ENCODE results near the gene QDPR.

Gene QDPR

GRCh38 chr4:17526695-17527477 is 15.0 kb upstream of the QDPR start:
- DNase-seq, result no peak

GRCh38 chr4:17523662-17524061 is 11.8 kb upstream of the QDPR start:
- no peak for DNase-seq

- no peak for DNase-seq
These were observed 9.7 kb upstream of the QDPR start for GRCh38 chr4:17521595-17521994.

- no peak for DNase-seq
These were observed 5.8 kb upstream of the QDPR start for GRCh38 chr4:17517664-17518063.

- DNase-seq, result no peak
These were observed 5.1 kb upstream of the QDPR start for GRCh38 chr4:17516980-17517379.

GRCh38 chr4:17515445-17516407 is 3.8 kb upstream of the QDPR start:
- DNase-seq, result no peak

GRCh38 chr4:17514865-17515264 is 3.0 kb upstream of the QDPR start, which contains the start of gene CLRN2:
Gene CLRN2 (plus strand): TSS chr4:17515165. CDS start chr4:17515267, 102 bp downstream.
- DNase-seq, result no peak

GRCh38 chr4:17512973-17513665 is 1.2 kb upstream of the QDPR start:
- DNase-seq, result no peak

GRCh38 chr4:17511509-17511949 is 361 bp downstream of the QDPR start:
- DNase-seq, result peak; percentile 65

GRCh38 chr4:17511051-17511450 is 839 bp downstream of the QDPR start:
- DNase-seq, result no peak

- no peak for DNase-seq
These were observed 1.3 kb downstream of the QDPR start for GRCh38 chr4:17510582-17510981.

- DNase-seq, result no peak
These were observed 7.8 kb downstream of the QDPR start for GRCh38 chr4:17504081-17504480.

- no peak for DNase-seq
These were observed 9.1 kb downstream of the QDPR start for GRCh38 chr4:17502756-17503155.

GRCh38 chr4:17500574-17500973 is 11.3 kb downstream of the QDPR start:
- DNase-seq, result no peak

- DNase-seq, result no peak
These were observed 13.9 kb downstream of the QDPR start for GRCh38 chr4:17497890-17498523.

- no peak for DNase-seq
These were observed 17.4 kb downstream of the QDPR start for GRCh38 chr4:17494258-17495190.

- DNase-seq, result no peak
These were observed 18.3 kb downstream of the QDPR start for GRCh38 chr4:17493619-17494018.

GRCh38 chr4:17492876-17493275 is 19.0 kb downstream of the QDPR start:
- DNase-seq, result no peak

GRCh38 chr4:17492058-17492741 is 19.7 kb downstream of the QDPR start:
- no peak for DNase-seq

GRCh38 chr4:17491196-17491595 is 20.7 kb downstream of the QDPR start:
- DNase-seq, result no peak

- DNase-seq, result no peak
These were observed 21.3 kb downstream of the QDPR start for GRCh38 chr4:17490575-17491059.

All from stimulated activated naive CD4-positive, alpha-beta T cell treated with Interleukin-2 at 50 U/mL for 16 hours (primary cell).